ENCODE data around the gene TTC7B. TPM values are rescaled to one million over a fixed set of nuclear protein-coding genes. Genes with fewer than 3 reads are reported as not detected.

Gene TTC7B
- total RNA-seq, 1 experiment from 2014 or later, result 70.6 TPM

DNA sequence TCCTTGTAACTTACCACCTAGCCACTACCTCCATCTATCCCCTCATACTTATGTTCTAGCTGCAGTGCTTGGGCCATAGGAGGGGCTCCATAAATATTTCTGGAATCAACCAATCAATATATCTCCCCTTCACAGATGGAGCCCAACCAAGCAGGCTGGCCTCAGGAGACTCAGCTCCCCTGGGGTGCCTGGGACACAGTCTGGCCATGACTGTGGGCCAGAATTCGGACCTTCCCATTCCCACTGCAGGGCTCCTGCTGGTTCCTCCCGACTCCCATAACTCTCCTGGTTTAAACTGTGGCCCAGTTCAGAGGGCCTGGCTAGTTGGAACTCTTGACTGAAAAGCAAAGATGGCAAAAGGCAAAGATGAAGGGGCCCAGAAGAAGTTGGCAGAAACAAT, 13.0 kb downstream of the TTC7B start:
- Histone ChIP-seq H3K4me1 (ENCODE audit: control insufficient read depth in 1 of 2, insufficient read depth in 2 of 2, low read length in 2 of 2) (peaks cover 3 to 11% of the 10 kb centered on the region in 2 experiments; a peak in 2 of 4 replicates), H3K27me3 (ENCODE audit: insufficient read depth, low read length) (no peaks in the 10 kb centered on the region), H2AFZ (ENCODE audit: low read depth, low read length, poor library complexity, severe bottlenecking) (no peak overlapping the region), H3K79me2 (ENCODE audit: insufficient read depth, low read length) (peaks cover 4% of the 10 kb centered on the region; the same call in 1 of the 2 replicates), H3K9me2 (ENCODE audit: insufficient read depth) (no peaks in the 10 kb centered on the region), H3K4me2 (ENCODE audit: low read length) (no peak overlapping the region), H3K4me3 (replicated peaks in 1 of 2; ENCODE audit: low read depth in 1 of 2, low read length in 2 of 2) (no peak overlapping the region), H4K20me1 (ENCODE audit: insufficient read depth) (no peaks in the 10 kb centered on the region), H3K9me3 (ENCODE audit: control insufficient read depth in 1 of 2, insufficient read depth in 1 of 2, low read depth in 1 of 2, low read length in 2 of 2) (no peaks in the 10 kb centered on the region), H3K9ac (ENCODE audit: low read length) (no peak overlapping the region), H3K27ac (ENCODE audit: low read depth, low read length) (no peak overlapping the region), H3K36me3 (ENCODE audit: control insufficient read depth in 1 of 2, insufficient read depth in 2 of 2, low read length in 2 of 2) (no peaks in the 10 kb centered on the region)
- no peak for DNase-seq (ENCODE audit: low read depth, low spot score)
- ChIA-PET CTCF (no interaction called here), POLR2A (no interaction called here), RAD21 (ENCODE audit: low non-redundant PET in 1 of 2, low total read pairs in 2 of 2, uncharacterized antibody in 2 of 2, unreplicated experiment in 2 of 2) (no interaction called here)
- BruUV-seq (replicated peaks), result no TSS peak
- intact Hi-C loops (cut with micrococcal nuclease), result no loop called here
- TF ChIP-seq ZNF274 (IDR thresholded peaks at IDR 0.05; ENCODE audit: low read depth, low read length) (no peak), SRF (IDR thresholded peaks at IDR 0.05; ENCODE audit: low read depth) (no peak), POLR2AphosphoS5 (IDR thresholded peaks at IDR 0.05; ENCODE audit: low read depth, low read length) (no peak), JUND (IDR thresholded peaks at IDR 0.05) (no peak)
- TF ChIP-seq, protein P1, sequence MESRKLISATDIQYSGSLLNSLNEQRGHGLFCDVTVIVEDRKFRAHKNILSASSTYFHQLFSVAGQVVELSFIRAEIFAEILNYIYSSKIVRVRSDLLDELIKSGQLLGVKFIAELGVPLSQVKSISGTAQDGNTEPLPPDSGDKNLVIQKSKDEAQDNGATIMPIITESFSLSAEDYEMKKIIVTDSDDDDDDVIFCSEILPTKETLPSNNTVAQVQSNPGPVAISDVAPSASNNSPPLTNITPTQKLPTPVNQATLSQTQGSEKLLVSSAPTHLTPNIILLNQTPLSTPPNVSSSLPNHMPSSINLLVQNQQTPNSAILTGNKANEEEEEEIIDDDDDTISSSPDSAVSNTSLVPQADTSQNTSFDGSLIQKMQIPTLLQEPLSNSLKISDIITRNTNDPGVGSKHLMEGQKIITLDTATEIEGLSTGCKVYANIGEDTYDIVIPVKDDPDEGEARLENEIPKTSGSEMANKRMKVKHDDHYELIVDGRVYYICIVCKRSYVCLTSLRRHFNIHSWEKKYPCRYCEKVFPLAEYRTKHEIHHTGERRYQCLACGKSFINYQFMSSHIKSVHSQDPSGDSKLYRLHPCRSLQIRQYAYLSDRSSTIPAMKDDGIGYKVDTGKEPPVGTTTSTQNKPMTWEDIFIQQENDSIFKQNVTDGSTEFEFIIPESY (IDR thresholded peaks at IDR 0.05; ENCODE audit: extremely low read depth, insufficient replicate concordance, low read length), result no peak
- ATAC-seq, result no peak

- BruUV-seq (replicated peaks), result no TSS peak
- ChIA-PET POLR2A (no interaction called here), RAD21 (ENCODE audit: low non-redundant PET in 1 of 2, low total read pairs in 2 of 2, uncharacterized antibody in 2 of 2, unreplicated experiment in 2 of 2) (no interaction called here), CTCF (no interaction called here)
- Histone ChIP-seq H3K4me2 (ENCODE audit: low read length) (no peak overlapping the region), H3K27ac (ENCODE audit: low read depth, low read length) (no peak overlapping the region), H3K27me3 (ENCODE audit: insufficient read depth, low read length) (no peaks in the 10 kb centered on the region), H3K9me2 (ENCODE audit: insufficient read depth) (no peaks in the 10 kb centered on the region), H2AFZ (ENCODE audit: low read depth, low read length, poor library complexity, severe bottlenecking) (no peak overlapping the region), H3K4me3 (replicated peaks in 1 of 2; ENCODE audit: low read depth in 1 of 2, low read length in 2 of 2) (no peak overlapping the region), H3K9me3 (ENCODE audit: control insufficient read depth in 1 of 2, insufficient read depth in 1 of 2, low read depth in 1 of 2, low read length in 2 of 2) (no peaks in the 10 kb centered on the region), H4K20me1 (ENCODE audit: insufficient read depth) (no peaks in the 10 kb centered on the region), H3K36me3 (ENCODE audit: control insufficient read depth in 1 of 2, insufficient read depth in 2 of 2, low read length in 2 of 2) (no peaks in the 10 kb centered on the region), H3K4me1 (ENCODE audit: control insufficient read depth in 1 of 2, insufficient read depth in 2 of 2, low read length in 2 of 2) (peaks cover 9 to 27% of the 10 kb centered on the region in 2 experiments; a peak in 3 of 4 replicates), H3K9ac (ENCODE audit: low read length) (no peak overlapping the region), H3K79me2 (ENCODE audit: insufficient read depth, low read length) (peaks cover 5% of the 10 kb centered on the region)
- TF ChIP-seq MAX (IDR thresholded peaks at IDR 0.05) (no peak), EZH2 (IDR thresholded peaks at IDR 0.05) (no peak)
- TF ChIP-seq, protein P1 (IDR thresholded peaks at IDR 0.05; ENCODE audit: extremely low read depth, insufficient replicate concordance, low read length), result no peak
- intact Hi-C loops (cut with micrococcal nuclease), result no loop called here
- ATAC-seq (no peak), DNase-seq (ENCODE audit: low read depth, low spot score) (no peak)
Observed at GRCh38 chr14:90799420-90799819, 16.8 kb downstream of the TTC7B start.
